WTC11 (cell line): ENCODE data around the gene CMBL.

Experiments used
- CTCF ChIP-seq: fragments of 200-600 bp; IDR thresholded peaks from 2 replicates; pipeline ENCODE4 v1.8.0; 2022; ENCODE audit warnings: antibody characterized with exemption
- NFE2L1 ChIP-seq: sonication (generic); formaldehyde crosslinking; IDR thresholded peaks from 2 replicates; pipeline ENCODE4 v1.8.1; 2023; ENCODE audit warnings: missing genetic modification reagents

DNA sequence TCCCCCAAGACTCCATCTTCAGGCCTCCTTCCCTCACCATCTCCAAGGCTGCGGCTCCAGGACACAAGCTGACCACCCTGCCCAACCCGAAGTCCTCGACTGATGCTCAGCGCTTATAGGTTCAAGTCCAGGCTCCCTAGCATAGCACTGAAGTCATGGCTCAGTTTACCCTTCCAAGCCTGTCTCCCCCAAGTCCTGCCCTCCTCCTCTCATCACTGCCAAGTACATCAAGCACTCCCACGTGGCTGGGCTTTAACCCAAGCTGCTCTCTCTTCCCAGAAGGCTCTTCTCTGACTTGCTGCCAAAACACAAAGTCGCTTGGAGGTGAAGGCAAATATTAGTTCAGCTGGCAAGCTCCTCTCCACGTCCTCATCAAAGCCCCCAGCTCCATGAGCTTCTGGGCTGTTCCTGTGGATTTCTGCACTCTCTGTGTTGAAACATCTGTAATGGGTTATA is 23.7 kb upstream of the CMBL start:
- TF ChIP-seq CTCF (no peak), NFE2L1 (CRISPR knock-in tag) (no peak)
